ENCODE measurements around the gene RTL1. TPM values are rescaled to one million over a fixed set of nuclear protein-coding genes. Genes with fewer than 3 reads are reported as not detected.
A peak's percentile ranks its signal among the peaks of the same experiment; 100 is the strongest.

The RTL1 gene
- total RNA-seq, 3 donors from 2014 or later: not detected

DNA sequence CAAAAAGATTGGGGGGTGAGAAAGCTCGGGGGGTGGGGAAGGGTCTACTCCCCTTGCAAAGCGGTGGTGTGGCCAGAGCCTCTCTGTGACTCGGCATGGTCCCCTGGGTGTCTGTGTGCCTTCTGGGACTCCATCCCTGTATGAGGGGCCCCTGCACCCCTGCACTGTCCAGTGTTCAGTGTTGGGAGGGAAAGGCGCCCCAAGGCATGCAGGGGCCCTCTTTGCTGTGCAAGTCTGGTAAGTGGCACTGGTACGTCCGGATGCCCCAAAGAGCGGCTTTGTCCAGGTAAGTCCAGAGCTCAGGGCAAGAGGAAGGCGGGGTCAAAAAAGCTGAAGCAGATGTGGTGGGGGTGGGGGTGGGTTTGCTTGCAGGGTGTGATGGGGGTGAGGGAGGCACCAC, 23.7 kb downstream of the RTL1 start:
- TF ChIP-seq, protein P1, sequence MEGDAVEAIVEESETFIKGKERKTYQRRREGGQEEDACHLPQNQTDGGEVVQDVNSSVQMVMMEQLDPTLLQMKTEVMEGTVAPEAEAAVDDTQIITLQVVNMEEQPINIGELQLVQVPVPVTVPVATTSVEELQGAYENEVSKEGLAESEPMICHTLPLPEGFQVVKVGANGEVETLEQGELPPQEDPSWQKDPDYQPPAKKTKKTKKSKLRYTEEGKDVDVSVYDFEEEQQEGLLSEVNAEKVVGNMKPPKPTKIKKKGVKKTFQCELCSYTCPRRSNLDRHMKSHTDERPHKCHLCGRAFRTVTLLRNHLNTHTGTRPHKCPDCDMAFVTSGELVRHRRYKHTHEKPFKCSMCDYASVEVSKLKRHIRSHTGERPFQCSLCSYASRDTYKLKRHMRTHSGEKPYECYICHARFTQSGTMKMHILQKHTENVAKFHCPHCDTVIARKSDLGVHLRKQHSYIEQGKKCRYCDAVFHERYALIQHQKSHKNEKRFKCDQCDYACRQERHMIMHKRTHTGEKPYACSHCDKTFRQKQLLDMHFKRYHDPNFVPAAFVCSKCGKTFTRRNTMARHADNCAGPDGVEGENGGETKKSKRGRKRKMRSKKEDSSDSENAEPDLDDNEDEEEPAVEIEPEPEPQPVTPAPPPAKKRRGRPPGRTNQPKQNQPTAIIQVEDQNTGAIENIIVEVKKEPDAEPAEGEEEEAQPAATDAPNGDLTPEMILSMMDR (IDR thresholded peaks at IDR 0.05): no peak
- Histone ChIP-seq H3K4me3 (no peak overlapping the region), H3K9me3 (no peaks in the 10 kb centered on the region), H3K4me1 (ENCODE audit: low read depth) (no peaks in the 10 kb centered on the region), H3K36me3 (ENCODE audit: low read depth) (no peaks in the 10 kb centered on the region)
- DNase-seq: peak in 1 of 3 donors; percentile 27
- intact Hi-C loops (cut with DNase I, micrococcal nuclease): no loop called here
- ATAC-seq: no peak

DNA sequence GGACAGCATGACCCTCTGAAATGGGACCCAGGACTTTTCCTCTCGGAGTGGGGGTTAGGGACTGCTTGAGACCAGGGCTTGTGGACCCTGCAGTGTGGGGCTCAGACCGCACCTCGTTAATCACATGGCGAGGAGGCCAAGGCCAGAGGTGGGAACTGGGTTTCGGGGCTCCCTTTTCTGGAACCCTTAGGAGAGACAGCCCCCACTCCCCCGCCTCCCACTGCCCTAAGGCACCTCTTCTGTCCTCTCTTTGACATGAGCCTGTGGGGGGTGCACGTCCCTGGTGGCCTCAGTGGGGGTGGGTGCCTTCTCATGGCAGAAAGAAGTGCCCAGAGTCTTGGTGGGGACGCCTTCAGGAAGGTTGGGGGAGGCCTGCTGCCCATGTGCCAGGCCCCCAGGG, 24.3 kb downstream of the RTL1 start:
- peak in 1 of 3 donors; percentile 33 for DNase-seq
- no peak overlapping the region for H3K4me3 ChIP-seq
- H3K4me1 ChIP-seq (ENCODE audit: low read depth): no peaks in the 10 kb centered on the region
- H3K36me3 ChIP-seq (ENCODE audit: low read depth): no peaks in the 10 kb centered on the region
- intact Hi-C loops (cut with DNase I, micrococcal nuclease): no loop called here
- ATAC-seq: no peak
- no peaks in the 10 kb centered on the region for H3K9me3 ChIP-seq
- TF ChIP-seq, protein P1 (IDR thresholded peaks at IDR 0.05): no peak

DNA sequence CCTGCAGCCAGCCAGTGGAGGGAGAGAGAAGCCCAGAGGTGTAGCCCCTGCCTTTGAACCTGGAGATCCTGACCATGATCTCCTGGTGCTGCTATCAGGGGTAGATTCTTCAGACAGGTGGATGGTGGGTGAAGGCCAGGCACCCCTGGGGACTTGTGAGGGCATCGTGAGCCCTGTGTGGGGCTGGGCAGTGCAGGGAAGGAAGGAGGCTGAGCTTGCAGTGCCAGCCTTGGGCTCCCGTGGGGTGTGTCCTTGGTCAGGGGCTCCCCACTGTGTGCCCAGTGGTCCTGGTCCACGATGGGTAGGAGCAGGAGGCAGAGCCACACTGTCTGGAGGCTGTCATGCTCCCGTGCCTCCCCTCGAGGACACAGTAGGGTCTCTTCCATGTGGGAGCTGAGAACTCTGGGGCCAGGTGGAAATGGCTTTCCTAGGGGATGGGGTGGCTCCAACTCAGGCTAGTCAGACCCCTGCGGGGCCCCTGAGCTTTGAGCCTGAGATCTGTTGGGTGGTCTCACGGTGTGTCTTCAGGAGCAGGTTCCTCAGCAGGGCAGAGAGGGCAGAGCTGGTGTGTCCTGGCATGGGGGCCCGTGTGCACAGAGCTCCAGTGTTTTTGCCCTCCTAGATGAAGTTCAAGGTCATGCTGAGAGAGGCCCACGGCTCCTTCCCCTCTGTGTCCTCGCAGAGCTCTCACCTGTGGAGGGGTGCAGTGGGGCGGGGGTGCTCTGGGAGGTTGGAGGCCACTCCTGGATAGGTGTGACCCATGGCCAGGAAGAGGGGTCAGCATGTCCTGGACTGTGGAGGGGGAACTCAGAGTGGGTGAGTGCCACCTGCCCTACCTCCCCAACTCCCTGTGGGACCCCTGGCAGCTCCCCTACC, 25.0 kb downstream of the RTL1 start:
- ATAC-seq (no peak), DNase-seq (peak in 1 of 3 donors; percentile 19)
- H3K4me3 ChIP-seq: no peak overlapping the region
- intact Hi-C loops (cut with DNase I, micrococcal nuclease): no loop called here
- no peaks in the 10 kb centered on the region for H3K4me1 ChIP-seq (ENCODE audit: low read depth)
- H3K36me3 ChIP-seq (ENCODE audit: low read depth): no peaks in the 10 kb centered on the region
- TF ChIP-seq, protein P1 (IDR thresholded peaks at IDR 0.05): no peak
- no peaks in the 10 kb centered on the region for H3K9me3 ChIP-seq

DNA sequence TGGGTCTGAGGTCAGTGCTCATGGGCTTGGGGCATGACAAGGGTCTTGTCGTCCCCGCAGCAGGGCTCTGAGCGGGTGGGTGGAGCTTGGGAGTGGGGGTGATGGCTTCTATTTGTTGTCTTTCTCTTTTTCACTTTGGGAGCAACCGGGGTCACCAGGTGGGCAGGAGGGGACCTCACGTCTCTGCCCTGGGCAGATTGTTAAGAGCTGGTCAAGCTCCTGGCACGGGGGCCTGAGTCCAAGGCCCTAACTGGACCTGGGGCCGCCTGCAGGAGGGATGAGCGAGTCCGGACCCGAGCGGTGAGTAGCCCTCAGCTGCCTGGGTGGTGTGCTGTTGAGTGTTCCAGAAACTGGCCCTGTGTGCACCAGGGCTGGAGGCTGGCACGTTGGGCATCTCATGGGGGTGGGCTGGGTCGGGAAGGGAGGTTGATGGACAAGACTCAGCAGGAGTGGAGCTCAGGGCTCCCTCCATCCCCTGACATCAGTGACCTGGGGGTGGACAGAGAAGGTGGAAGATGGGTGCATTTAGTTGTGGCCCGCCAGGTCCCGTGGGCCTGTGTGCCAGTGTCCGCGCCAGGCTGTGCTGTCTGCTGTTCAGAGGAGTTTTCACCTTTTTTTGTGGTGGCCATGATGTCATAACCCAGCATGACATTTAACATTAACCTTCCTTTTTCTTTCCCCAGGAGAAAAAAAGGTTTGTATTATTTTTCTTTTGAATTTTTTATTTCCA, 27.5 kb downstream of the RTL1 start:
- H3K36me3 ChIP-seq (ENCODE audit: low read depth): no peaks in the 10 kb centered on the region
- no peak overlapping the region for H3K4me3 ChIP-seq
- TF ChIP-seq, protein P1 (IDR thresholded peaks at IDR 0.05): no peak
- H3K4me1 ChIP-seq (ENCODE audit: low read depth): no peaks in the 10 kb centered on the region
- peak in 1 of 3 donors; percentile 21 for DNase-seq
- no peak for ATAC-seq
- H3K9me3 ChIP-seq: no peaks in the 10 kb centered on the region
- intact Hi-C loops (cut with DNase I, micrococcal nuclease): no loop called here

DNA sequence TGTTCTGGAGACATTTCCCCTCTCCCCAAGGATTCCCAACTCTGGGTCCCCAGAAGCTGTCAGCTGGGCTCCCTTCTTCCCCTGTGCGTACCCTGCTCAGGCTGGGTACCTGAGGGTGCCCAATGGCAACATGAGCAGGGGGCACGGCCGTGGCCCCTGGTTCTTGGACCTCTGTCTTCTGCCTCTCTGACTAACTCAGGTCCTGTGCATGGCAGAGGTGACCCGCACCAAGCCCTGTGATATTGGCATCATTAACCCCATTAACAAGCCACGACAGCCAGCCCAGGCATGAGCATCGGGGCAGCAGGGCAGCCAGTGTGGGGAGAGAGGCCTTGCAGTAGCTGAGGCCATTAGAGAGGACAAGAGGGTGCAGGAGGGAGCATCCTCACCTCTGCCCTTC, 28.4 kb downstream of the RTL1 start:
- TF ChIP-seq, protein P1 (IDR thresholded peaks at IDR 0.05): no peak
- Histone ChIP-seq H3K4me3 (no peak overlapping the region), H3K4me1 (ENCODE audit: low read depth) (no peaks in the 10 kb centered on the region), H3K9me3 (no peaks in the 10 kb centered on the region), H3K36me3 (ENCODE audit: low read depth) (no peaks in the 10 kb centered on the region)
- DNase-seq: peak in 1 of 3 donors; percentile 22
- intact Hi-C loops (cut with DNase I, micrococcal nuclease): no loop called here
- no peak for ATAC-seq

Measured in mucosa of descending colon (tissue), 3 donors.